Activated CD4-positive, alpha-beta T cell treated with anti-CD3 and anti-CD28 coated beads, Interleukin-2, amount 50 U/mL, for 16 hours (primary cell): ENCODE data around the gene IPO5.
"Not testable (repeated sequence)": the region's sequence is repeated elsewhere in the genome, so short reads cannot be mapped to it uniquely, and the experiment has no call there.

ENCODE experiments used
- DNase-seq: peaks from one replicate; pipeline ENCODE4 v3.0.0-alpha.2; 2020

Gene IPO5

DNA sequence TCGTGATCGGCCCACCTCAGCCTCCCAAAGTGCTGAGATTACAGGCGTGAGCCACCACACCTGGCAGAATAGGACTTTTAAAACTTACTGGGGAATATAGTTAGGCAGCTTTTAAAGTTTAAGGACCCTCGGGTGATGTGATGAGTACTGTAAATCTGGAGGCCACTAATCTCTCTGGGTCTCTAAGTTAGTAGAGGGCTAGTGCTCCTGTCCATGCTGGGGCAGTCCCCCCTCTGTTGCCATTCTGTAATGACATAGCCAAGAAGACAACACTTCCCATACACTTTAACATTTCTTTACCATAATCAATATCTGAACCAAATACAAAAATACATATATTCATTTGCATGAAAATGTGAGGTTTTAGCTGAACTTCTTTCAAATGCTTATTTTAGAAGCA, 65.7 kb downstream of the IPO5 start:
- no peak for DNase-seq

DNA sequence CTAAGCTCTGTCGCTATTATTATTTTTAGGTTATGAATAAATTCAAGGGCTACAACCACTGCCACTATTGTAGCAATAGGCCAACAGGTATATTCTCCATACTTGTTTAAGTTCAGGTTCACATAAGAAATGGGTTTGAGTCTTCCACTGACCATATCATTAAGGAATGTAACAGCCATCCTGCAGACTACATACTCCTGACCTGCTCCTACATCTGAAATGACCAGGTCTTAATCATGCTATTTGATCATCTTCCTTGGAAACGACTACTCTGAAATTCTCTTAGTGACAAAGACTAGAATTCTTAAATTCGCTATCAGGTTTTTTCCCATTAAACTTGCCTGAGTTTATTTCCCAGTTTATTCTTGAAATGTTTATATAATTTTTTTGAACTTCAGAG, 66.8 kb downstream of the IPO5 start:
- DNase-seq: no peak

GRCh38 chr13:98022210-98022609, 68.7 kb downstream of the IPO5 start:
- no peak for DNase-seq

- DNase-seq: no peak
These were observed 72.1 kb downstream of the IPO5 start for GRCh38 chr13:98025480-98026025.

- no peak for DNase-seq
These were observed 73.0 kb downstream of the IPO5 start for GRCh38 chr13:98026457-98026857.

GRCh38 chr13:98032168-98032567, 78.7 kb downstream of the IPO5 start:
- no peak for DNase-seq

GRCh38 chr13:98033277-98034247, 80.1 kb downstream of the IPO5 start:
- no peak for DNase-seq

GRCh38 chr13:98035373-98035772, 81.9 kb downstream of the IPO5 start:
- DNase-seq: no peak

- not testable (repeated sequence) for DNase-seq
These were observed 83.3 kb downstream of the IPO5 start for GRCh38 chr13:98036564-98037302.

- DNase-seq: no peak
These were observed 85.8 kb downstream of the IPO5 start for GRCh38 chr13:98039261-98039660.

GRCh38 chr13:98039964-98040363, 86.5 kb downstream of the IPO5 start:
- DNase-seq: no peak

DNA sequence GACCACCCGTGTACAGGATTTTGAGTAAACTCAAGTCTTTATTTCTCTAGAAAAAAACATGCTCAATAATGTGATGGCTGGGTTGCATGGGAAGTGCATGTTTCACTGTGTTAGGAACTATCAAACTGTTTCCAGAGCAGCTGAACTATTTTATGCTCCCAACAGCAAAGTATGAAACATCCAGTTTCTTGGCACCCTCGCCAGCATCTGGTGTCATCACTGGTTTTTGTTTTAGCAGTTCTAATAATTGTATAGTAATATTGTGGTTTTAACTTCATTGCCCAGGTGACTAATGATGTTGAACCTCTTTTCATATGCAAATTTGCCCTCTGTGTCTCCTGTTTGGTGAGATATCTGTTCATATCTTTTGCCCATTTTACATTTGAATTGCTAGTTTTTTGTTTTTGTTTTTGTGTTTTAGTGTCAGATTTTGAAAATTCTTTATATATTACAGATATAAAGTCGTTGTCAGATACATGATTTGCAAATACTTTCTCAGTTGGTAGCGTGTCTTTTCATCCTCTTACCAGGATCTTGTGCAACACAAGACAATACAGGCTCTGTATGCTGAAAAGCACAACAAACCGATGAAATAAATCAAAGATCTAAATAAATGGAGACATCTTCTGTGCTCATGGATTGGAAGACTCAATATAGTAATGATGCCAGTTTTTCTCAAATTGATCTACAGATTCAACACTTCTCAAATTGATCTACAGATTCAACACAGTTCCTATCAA, 87.8 kb downstream of the IPO5 start:
- no peak for DNase-seq

DNA sequence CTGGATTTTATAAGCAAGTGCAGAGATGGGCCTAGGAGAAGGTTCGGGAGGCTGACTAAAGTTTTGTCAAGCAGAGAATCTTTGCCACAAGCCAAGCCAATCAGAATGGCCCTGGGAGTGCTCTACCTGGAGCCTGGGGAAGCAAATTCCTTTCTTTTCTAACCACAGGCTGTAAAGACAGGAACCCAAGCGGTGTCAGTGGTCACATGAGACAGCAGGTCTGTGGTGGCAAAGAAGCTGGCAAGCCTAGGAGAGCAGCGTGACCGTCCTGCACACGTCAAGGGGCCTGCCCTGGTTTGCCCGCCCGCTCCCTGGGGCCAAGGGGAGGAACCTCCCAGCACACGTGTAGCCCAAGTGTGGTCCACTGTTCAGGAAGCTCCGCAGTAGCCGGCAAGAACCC, 90.8 kb downstream of the IPO5 start:
- DNase-seq: no peak

- not testable (repeated sequence) for DNase-seq
These were observed 94.3 kb downstream of the IPO5 start for GRCh38 chr13:98047785-98048184.

- DNase-seq: no peak
These were observed 94.8 kb downstream of the IPO5 start for GRCh38 chr13:98048265-98048664.

- no peak for DNase-seq
These were observed 96.6 kb downstream of the IPO5 start for GRCh38 chr13:98050041-98050466.

GRCh38 chr13:98052412-98052811, 98.9 kb downstream of the IPO5 start:
- DNase-seq: no peak

DNA sequence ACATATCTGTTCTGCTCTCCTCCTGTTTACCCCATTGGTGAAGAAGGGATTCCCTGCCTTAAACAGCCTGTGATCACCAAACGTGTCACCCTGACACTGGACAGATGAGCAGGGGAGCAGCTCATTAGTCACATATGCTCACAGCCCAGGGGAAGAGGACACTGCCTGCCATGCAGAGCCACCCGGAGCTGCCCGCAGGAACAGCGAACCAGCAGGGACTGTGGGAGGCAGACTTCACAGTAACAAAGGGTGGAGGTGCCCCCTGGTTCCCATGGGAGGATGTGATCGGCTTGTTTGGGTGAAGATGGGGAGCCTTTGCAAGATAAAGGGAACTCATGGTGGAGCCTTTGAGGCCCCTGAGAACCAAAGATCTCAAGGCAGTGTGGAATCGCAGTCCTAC, 100.8 kb downstream of the IPO5 start:
- no peak for DNase-seq

DNA sequence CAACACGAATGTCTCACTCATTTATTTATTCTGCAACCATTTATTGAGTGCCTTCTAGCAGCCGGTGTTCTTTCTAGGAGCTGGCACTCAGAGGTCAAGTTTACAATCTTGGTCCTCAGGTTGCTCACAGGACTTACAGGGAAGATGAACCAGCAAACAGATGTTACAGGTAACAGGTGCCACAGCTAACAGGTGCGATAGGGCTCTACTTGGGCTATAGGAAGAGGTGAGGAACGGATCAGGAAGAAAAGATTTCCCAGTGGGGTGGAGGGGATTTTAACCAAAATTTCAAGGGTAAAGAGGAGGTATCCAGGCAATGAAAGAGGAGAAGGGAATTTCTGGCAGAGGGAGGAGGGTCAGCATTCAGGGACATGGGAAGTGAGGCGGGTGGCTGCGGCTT, 102.1 kb downstream of the IPO5 start:
- no peak for DNase-seq

- DNase-seq: no peak
These were observed 103.5 kb downstream of the IPO5 start for GRCh38 chr13:98056839-98057410.

DNA sequence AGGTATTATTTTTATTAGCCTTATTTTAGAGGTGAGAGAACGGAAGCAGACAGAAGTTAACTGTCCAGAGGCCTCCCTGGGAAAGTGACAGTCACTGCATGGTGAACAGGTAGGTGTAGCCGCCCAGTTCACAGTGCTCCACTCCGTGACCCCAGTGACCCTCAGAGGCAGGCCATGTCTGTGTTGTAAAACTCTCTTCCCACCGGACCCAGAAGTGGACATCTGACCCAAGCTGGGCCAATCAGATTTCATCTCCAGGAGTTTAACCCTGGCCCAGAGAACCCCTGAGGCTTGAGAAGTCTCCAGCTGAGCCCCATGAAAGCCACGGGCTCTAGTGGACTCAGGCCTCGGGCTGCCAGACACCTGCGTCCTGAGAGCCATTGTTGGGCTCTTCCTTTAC, 105.8 kb downstream of the IPO5 start:
- no peak for DNase-seq

DNA sequence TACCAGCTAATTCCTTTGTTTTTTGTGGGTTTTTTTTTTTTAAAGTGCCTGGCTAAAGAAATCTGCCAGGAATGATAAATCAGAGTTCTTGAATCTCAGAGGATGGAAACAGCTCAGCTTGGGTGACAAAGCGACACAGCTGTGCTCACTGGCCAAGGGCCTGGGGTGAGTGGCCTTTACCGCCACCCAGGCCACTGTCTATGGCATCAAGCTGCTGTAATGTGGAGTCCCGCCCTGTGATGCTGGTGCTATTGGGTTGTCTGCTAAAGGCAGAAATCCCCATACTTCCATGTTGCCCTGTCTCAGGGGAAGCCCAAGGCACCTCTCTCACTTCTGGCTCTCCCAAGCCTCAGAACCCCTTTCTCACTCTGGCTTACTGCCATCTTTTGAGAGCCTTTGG, 106.8 kb downstream of the IPO5 start:
- DNase-seq: no peak

DNA sequence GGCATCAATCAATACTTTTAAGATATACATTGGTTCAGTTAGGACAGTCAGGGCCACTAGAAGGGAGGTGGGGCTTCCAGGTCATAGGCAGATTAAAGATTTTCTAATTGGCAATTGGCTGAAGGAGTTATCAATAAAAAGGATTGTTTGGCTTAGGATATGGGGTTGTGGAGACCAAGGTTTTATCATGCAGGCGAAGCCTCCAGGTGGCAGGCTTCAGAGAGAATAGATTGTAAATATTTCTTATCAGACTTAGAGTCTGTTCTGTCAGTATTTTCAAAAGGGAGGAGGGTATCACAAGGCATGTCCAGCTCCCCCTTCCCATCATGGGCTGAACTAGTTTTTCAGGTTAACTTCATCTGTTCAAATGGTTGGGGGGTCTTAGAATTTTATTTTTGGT, 112.0 kb downstream of the IPO5 start:
- DNase-seq: no peak
